ENCODE results near the gene ETV6. TPM values are rescaled to one million over a fixed set of nuclear protein-coding genes. Genes with fewer than 3 reads are reported as not detected.

Gene ETV6
- total RNA-seq, 4 donors from 2014 or later: 7.6 to 45.5 (median 8.2) TPM

- intact Hi-C loops (cut with DNase I; ENCODE audit: low total_unique reads): no loop called here
- H3K36me3 ChIP-seq: no peaks in the 10 kb centered on the region
- no peak for TF ChIP-seq POLR2A (IDR thresholded peaks at IDR 0.05)
- TF ChIP-seq CTCF (IDR thresholded peaks at IDR 0.05): no peak
- no peaks in the 10 kb centered on the region for H3K9me3 ChIP-seq
- H3K27ac ChIP-seq: no peak overlapping the region
- H3K27me3 ChIP-seq: no peaks in the 10 kb centered on the region
- H3K4me3 ChIP-seq: no peak overlapping the region
- no peaks in the 10 kb centered on the region for H3K4me1 ChIP-seq
- DNase-seq: no peak
These were observed 67.5 kb downstream of the ETV6 start for GRCh38 chr12:11716794-11717518.

GRCh38 chr12:11717519-11717961, 68.1 kb downstream of the ETV6 start:
- no peaks in the 10 kb centered on the region for H3K9me3 ChIP-seq
- no peaks in the 10 kb centered on the region for H3K4me1 ChIP-seq
- H3K4me3 ChIP-seq: no peak overlapping the region
- no peaks in the 10 kb centered on the region for H3K27me3 ChIP-seq
- no peak overlapping the region for H3K27ac ChIP-seq
- intact Hi-C loops (cut with DNase I; ENCODE audit: low total_unique reads): no loop called here
- H3K36me3 ChIP-seq: no peaks in the 10 kb centered on the region
- no peak for DNase-seq
- no peak for TF ChIP-seq POLR2A (IDR thresholded peaks at IDR 0.05)
- TF ChIP-seq CTCF (IDR thresholded peaks at IDR 0.05): no peak

- H3K36me3 ChIP-seq: no peaks in the 10 kb centered on the region
- no peaks in the 10 kb centered on the region for H3K9me3 ChIP-seq
- H3K4me3 ChIP-seq: no peak overlapping the region
- H3K4me1 ChIP-seq: no peaks in the 10 kb centered on the region
- H3K27ac ChIP-seq: no peak overlapping the region
- no peaks in the 10 kb centered on the region for H3K27me3 ChIP-seq
- TF ChIP-seq POLR2A (IDR thresholded peaks at IDR 0.05) (no peak), CTCF (IDR thresholded peaks at IDR 0.05) (no peak)
- intact Hi-C loops (cut with DNase I; ENCODE audit: low total_unique reads): no loop called here
- no peak for DNase-seq
These were observed 68.6 kb downstream of the ETV6 start for GRCh38 chr12:11718105-11718504.

GRCh38 chr12:11718768-11719253, 69.3 kb downstream of the ETV6 start:
- H3K4me1 ChIP-seq: no peaks in the 10 kb centered on the region
- intact Hi-C loops (cut with DNase I; ENCODE audit: low total_unique reads): no loop called here
- no peaks in the 10 kb centered on the region for H3K9me3 ChIP-seq
- no peak overlapping the region for H3K4me3 ChIP-seq
- H3K36me3 ChIP-seq: no peaks in the 10 kb centered on the region
- TF ChIP-seq POLR2A (IDR thresholded peaks at IDR 0.05) (no peak), CTCF (IDR thresholded peaks at IDR 0.05) (no peak)
- H3K27ac ChIP-seq: no peak overlapping the region
- no peaks in the 10 kb centered on the region for H3K27me3 ChIP-seq
- DNase-seq: no peak

- H3K9me3 ChIP-seq: no peaks in the 10 kb centered on the region
- no peaks in the 10 kb centered on the region for H3K4me1 ChIP-seq
- intact Hi-C loops (cut with DNase I; ENCODE audit: low total_unique reads): no loop called here
- no peaks in the 10 kb centered on the region for H3K27me3 ChIP-seq
- no peaks in the 10 kb centered on the region for H3K36me3 ChIP-seq
- H3K4me3 ChIP-seq: no peak overlapping the region
- TF ChIP-seq POLR2A (IDR thresholded peaks at IDR 0.05) (no peak), CTCF (IDR thresholded peaks at IDR 0.05) (no peak)
- no peak for DNase-seq
- H3K27ac ChIP-seq: no peak overlapping the region
These were observed 70.2 kb downstream of the ETV6 start for GRCh38 chr12:11719678-11720099.

Data from uterus (tissue), 4 donors.